IPS-18a (cell line): ENCODE measurements around the gene SPAG5.

Source experiments
- H3K27ac ChIP-seq: one replicate; pipeline ENCODE4 v1.5.1; 2013; ENCODE audit warnings: low read length
- H3K27me3 ChIP-seq: one replicate; pipeline ENCODE4 v1.6.1; 2013; ENCODE audit warnings: mild to moderate bottlenecking, low read length; ENCODE audit not compliant: control insufficient read depth, insufficient read depth
- H3K36me3 ChIP-seq: one replicate; pipeline ENCODE4 v1.6.1; 2013; ENCODE audit warnings: low read depth, low read length; ENCODE audit not compliant: control insufficient read depth
- H3K4me1 ChIP-seq: one replicate; pipeline ENCODE4 v1.6.1; 2013; ENCODE audit warnings: low read depth, low read length; ENCODE audit not compliant: control insufficient read depth
- H3K4me3 ChIP-seq: one replicate; pipeline ENCODE4 v1.5.1; 2013; ENCODE audit warnings: low read length
- H3K9ac ChIP-seq: one replicate; pipeline ENCODE4 v1.6.1; 2013; ENCODE audit warnings: mild to moderate bottlenecking, low read length, moderate library complexity
- H3K9me3 ChIP-seq: one replicate; pipeline ENCODE4 v1.6.1; 2013; ENCODE audit warnings: low read depth, low read length; ENCODE audit not compliant: control insufficient read depth

The SPAG5 gene

GRCh38 chr17:28536532-28537218 is 62.1 kb downstream of the SPAG5 start:
- no peak overlapping the region for H3K27ac ChIP-seq
- no peak overlapping the region for H3K4me3 ChIP-seq
- no peaks in the 10 kb centered on the region for H3K4me1 ChIP-seq
- no peaks in the 10 kb centered on the region for H3K9me3 ChIP-seq
- no peaks in the 10 kb centered on the region for H3K36me3 ChIP-seq
- H3K27me3 ChIP-seq = no peaks in the 10 kb centered on the region
- no peak overlapping the region for H3K9ac ChIP-seq

GRCh38 chr17:28534740-28535375 is 64.0 kb downstream of the SPAG5 start:
- no peaks in the 10 kb centered on the region for H3K27me3 ChIP-seq

GRCh38 chr17:28533091-28533807 is 65.6 kb downstream of the SPAG5 start:
- Histone ChIP-seq H3K4me3 (no peak overlapping the region), H3K9me3 (no peaks in the 10 kb centered on the region), H3K36me3 (no peaks in the 10 kb centered on the region), H3K27me3 (no peaks in the 10 kb centered on the region), H3K27ac (no peak overlapping the region), H3K9ac (no peak overlapping the region), H3K4me1 (no peaks in the 10 kb centered on the region)

More at GRCh38 chr17:28534740-28535375, 64.0 kb downstream of the SPAG5 start:
- Histone ChIP-seq H3K9ac (no peak overlapping the region), H3K27ac (no peak overlapping the region), H3K4me1 (no peaks in the 10 kb centered on the region), H3K9me3 (no peaks in the 10 kb centered on the region), H3K4me3 (no peak overlapping the region), H3K36me3 (no peaks in the 10 kb centered on the region)

GRCh38 chr17:28532050-28532960 is 66.5 kb downstream of the SPAG5 start:
- Histone ChIP-seq H3K9ac (no peak overlapping the region), H3K27me3 (no peaks in the 10 kb centered on the region), H3K27ac (no peak overlapping the region), H3K4me1 (no peaks in the 10 kb centered on the region), H3K9me3 (no peaks in the 10 kb centered on the region), H3K36me3 (no peaks in the 10 kb centered on the region), H3K4me3 (no peak overlapping the region)

DNA sequence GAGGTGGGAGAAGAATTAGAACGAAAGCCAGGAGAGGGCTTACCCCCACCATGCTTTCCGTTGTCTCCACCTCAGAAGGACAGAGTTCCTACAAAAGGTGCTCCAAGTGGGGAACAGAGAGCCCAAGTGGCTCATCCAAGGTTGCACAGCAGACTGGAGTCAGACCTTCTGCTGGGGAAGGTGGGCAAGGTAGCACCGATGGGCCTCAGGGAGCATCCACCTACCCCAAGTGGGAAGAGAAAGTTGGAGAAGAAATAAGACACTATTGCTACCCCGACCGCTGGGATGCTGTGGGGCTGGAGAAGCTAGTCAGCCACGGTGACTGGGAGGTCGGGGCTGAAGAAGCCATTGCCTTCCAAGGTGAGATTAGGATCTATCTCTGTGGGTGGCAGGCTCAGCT is 67.9 kb downstream of the SPAG5 start:
- no peaks in the 10 kb centered on the region for H3K27me3 ChIP-seq
- no peaks in the 10 kb centered on the region for H3K4me1 ChIP-seq
- H3K9me3 ChIP-seq = no peaks in the 10 kb centered on the region
- no peak overlapping the region for H3K27ac ChIP-seq
- H3K4me3 ChIP-seq = no peak overlapping the region
- no peak overlapping the region for H3K9ac ChIP-seq
- H3K36me3 ChIP-seq = no peaks in the 10 kb centered on the region

DNA sequence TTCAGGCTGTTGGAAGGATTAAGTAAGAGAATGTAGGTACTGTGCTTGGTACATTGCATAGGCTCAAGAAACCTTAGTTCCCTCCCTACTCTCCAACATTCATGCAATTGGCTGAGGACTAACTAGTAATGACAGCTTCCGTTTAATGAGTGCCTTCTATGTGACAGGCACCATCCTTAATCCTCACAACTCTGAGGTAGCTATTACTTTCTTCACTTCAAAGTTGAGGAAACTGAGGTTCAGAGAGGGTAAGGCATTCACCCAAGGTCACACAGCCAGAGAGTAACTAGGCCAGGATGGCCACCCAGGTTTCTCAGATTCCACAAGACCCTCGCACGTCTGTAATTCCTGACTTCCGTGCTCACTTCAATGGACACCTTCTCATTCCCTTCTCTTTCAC is 68.6 kb downstream of the SPAG5 start:
- Histone ChIP-seq H3K4me3 (no peak overlapping the region), H3K4me1 (no peaks in the 10 kb centered on the region), H3K9ac (no peak overlapping the region), H3K27ac (no peak overlapping the region), H3K27me3 (no peaks in the 10 kb centered on the region), H3K36me3 (no peaks in the 10 kb centered on the region), H3K9me3 (no peaks in the 10 kb centered on the region)

DNA sequence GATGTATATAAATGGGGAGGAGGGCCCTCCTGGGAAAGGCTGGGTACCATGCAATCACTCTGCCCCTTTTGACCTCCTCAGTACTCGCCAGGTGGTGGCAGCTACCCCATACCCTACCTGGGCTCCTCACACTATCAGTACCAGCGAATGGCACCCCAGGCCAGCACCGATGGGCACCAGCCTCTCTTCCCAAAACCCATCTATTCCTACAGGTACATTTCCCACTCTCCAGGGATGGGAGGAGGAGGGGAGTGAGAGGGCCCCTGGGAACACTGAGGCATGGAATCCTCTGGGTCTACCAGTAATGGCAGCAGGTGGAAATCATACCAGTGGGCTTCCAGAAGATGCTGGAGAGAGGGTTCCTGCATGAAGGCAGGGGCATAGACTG is 69.8 kb downstream of the SPAG5 start:
- Histone ChIP-seq H3K4me1 (no peaks in the 10 kb centered on the region), H3K9ac (no peak overlapping the region), H3K27ac (no peak overlapping the region), H3K9me3 (no peaks in the 10 kb centered on the region), H3K36me3 (no peaks in the 10 kb centered on the region), H3K27me3 (no peaks in the 10 kb centered on the region), H3K4me3 (no peak overlapping the region)

- H3K36me3 ChIP-seq = no peaks in the 10 kb centered on the region
- H3K9ac ChIP-seq = no peak overlapping the region
- H3K4me1 ChIP-seq = no peaks in the 10 kb centered on the region
- H3K27me3 ChIP-seq = no peaks in the 10 kb centered on the region
- H3K9me3 ChIP-seq = no peaks in the 10 kb centered on the region
- H3K4me3 ChIP-seq = no peak overlapping the region
- H3K27ac ChIP-seq = no peak overlapping the region
Measured at GRCh38 chr17:28528327-28529012, 70.4 kb downstream of the SPAG5 start.

DNA sequence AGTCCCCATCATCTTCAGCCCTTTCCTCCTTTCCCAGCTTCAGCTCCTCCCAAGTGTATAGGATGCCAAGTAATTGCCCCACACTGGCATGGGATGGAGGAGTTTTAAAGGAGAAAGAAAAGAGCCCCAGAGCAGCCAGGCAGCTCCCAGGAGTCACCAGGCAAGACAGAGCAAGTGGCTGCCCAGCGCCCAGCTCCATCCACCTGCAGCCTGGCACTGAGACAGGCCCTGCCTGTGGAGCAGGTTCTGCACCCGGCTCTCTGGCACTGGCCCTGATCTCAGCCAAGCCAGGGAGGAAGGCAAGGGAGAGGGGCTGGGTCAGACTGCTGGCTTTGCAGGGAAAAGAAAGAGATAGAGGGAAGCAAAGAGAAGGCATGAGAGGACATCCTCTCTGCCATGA is 71.0 kb downstream of the SPAG5 start:
- Histone ChIP-seq H3K4me3 (no peak overlapping the region), H3K36me3 (no peaks in the 10 kb centered on the region), H3K9me3 (no peaks in the 10 kb centered on the region), H3K27me3 (no peaks in the 10 kb centered on the region), H3K9ac (no peak overlapping the region), H3K27ac (no peak overlapping the region), H3K4me1 (no peaks in the 10 kb centered on the region)
